ENCODE data around the gene PFN4.
"Not testable (repeated sequence)": the region's sequence is repeated elsewhere in the genome, so short reads cannot be mapped to it uniquely, and the experiment has no call there.

PFN4 gene

DNA sequence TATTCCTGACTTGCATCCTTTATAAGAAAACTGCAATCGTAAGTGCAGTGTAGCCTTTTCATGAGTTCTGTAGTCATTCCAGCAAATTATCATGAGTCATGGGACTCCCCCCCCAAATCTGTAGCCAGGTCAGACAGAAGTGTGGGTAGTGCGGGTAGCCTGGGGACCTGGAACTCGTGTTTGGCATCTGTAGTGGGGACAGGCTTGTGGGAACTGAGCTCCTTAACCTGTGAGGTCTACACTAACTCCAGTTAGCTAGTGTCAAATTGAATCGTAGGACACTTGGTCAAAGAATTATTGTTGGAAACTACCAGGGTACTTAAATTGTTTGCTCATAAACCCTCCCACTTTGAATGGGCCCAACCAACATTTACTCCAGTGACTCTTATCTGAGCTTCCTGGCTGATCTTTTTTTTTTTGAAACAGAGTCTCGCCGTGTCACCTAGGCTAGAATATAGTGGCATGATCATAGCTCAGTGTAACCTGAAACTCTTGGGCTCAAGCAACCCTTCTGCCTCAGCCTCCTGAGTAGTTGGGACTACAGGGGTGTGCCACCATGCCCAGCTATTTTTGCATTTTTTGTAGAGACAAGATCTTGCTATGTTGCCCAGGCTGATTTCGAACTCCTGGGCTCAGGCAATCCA, 12.4 kb downstream of the PFN4 start:
- no peak overlapping the region for H3K4me3 ChIP-seq (ENCODE audit: low read depth, low read length)
- TF ChIP-seq POLR2A (IDR thresholded peaks at IDR 0.05; ENCODE audit: extremely low read depth, insufficient read length) = no peak
- no peak for TF ChIP-seq MYC (IDR thresholded peaks at IDR 0.05; ENCODE audit: low read depth, low read length)
- TF ChIP-seq, protein P1, sequence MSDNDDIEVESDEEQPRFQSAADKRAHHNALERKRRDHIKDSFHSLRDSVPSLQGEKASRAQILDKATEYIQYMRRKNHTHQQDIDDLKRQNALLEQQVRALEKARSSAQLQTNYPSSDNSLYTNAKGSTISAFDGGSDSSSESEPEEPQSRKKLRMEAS (IDR thresholded peaks at IDR 0.05; ENCODE audit: low read depth, low read length) = no peak
- TF ChIP-seq, protein P2, sequence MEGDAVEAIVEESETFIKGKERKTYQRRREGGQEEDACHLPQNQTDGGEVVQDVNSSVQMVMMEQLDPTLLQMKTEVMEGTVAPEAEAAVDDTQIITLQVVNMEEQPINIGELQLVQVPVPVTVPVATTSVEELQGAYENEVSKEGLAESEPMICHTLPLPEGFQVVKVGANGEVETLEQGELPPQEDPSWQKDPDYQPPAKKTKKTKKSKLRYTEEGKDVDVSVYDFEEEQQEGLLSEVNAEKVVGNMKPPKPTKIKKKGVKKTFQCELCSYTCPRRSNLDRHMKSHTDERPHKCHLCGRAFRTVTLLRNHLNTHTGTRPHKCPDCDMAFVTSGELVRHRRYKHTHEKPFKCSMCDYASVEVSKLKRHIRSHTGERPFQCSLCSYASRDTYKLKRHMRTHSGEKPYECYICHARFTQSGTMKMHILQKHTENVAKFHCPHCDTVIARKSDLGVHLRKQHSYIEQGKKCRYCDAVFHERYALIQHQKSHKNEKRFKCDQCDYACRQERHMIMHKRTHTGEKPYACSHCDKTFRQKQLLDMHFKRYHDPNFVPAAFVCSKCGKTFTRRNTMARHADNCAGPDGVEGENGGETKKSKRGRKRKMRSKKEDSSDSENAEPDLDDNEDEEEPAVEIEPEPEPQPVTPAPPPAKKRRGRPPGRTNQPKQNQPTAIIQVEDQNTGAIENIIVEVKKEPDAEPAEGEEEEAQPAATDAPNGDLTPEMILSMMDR (IDR thresholded peaks at IDR 0.05; ENCODE audit: low read depth, low read length) = no peak
- DNase-seq (ENCODE audit: low read depth) = no peak

DNA sequence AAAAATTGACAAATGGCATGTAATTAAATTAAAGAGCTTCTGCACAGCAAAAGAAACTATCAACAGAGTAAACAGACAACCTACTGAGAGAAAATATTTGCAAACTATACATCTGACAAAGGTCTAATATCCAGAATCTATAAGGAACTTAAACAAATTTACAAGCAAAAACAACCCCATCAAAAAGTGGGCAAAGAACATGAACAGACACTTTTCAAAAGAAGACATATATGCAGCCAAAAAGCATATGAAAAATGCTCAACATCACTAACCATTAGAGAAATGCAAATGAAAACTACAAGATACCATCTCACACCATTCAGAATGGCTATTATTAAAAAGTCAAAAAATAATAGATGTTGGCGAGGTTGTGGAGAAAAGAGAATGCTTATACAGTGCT, 13.7 kb downstream of the PFN4 start:
- not testable (repeated sequence) for DNase-seq (ENCODE audit: low read depth); H3K4me3 ChIP-seq (ENCODE audit: low read depth, low read length)

DNA sequence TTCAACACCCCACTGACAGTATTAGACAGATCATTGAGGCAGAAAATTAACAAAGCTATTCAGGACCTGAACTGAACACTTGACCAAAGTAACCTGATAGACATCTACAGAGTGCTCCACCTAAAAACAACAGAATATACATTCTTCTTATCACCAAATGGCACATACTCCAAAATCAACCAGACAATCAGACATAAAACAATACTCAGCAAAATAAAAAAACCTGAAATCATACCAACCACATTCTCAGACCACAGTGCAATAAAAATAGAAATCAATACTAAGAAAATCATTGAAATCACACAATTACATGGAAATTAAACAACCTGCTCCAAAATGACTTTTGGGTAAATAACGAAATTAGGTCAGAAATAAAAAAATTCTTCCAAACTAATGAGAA, 15.8 kb downstream of the PFN4 start:
- TF ChIP-seq, protein P2 (IDR thresholded peaks at IDR 0.05; ENCODE audit: low read depth, low read length) = no peak
- TF ChIP-seq, protein P1 (IDR thresholded peaks at IDR 0.05; ENCODE audit: low read depth, low read length) = no peak
- TF ChIP-seq MYC (IDR thresholded peaks at IDR 0.05; ENCODE audit: low read depth, low read length) = no peak
- no peak for TF ChIP-seq POLR2A (IDR thresholded peaks at IDR 0.05; ENCODE audit: extremely low read depth, insufficient read length)
- DNase-seq (ENCODE audit: low read depth) = no peak
- H3K4me3 ChIP-seq (ENCODE audit: low read depth, low read length) = no peak overlapping the region

DNA sequence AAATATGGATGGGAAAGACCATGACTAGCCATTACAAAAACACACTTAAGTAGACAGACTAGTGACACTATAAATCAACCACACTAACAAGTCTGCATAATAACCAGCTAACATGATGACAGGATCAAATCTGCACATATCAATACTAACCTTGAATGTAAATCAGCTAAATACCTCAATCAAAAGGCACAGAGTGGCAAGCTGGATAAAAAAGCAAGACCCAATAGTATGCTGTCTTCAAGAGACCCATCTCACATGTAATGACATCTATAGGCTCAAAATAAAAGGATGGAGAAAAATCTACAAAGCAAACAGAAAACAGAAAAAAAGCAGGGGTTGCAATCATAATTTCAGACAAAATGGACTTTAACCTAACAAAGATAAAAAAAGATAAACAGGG, 16.3 kb downstream of the PFN4 start:
- no peak for DNase-seq (ENCODE audit: low read depth)
- TF ChIP-seq, protein P2 (IDR thresholded peaks at IDR 0.05; ENCODE audit: low read depth, low read length) = no peak
- no peak for TF ChIP-seq MYC (IDR thresholded peaks at IDR 0.05; ENCODE audit: low read depth, low read length)
- TF ChIP-seq, protein P1 (IDR thresholded peaks at IDR 0.05; ENCODE audit: low read depth, low read length) = no peak
- no peak for TF ChIP-seq POLR2A (IDR thresholded peaks at IDR 0.05; ENCODE audit: extremely low read depth, insufficient read length)
- no peak overlapping the region for H3K4me3 ChIP-seq (ENCODE audit: low read depth, low read length)

DNA sequence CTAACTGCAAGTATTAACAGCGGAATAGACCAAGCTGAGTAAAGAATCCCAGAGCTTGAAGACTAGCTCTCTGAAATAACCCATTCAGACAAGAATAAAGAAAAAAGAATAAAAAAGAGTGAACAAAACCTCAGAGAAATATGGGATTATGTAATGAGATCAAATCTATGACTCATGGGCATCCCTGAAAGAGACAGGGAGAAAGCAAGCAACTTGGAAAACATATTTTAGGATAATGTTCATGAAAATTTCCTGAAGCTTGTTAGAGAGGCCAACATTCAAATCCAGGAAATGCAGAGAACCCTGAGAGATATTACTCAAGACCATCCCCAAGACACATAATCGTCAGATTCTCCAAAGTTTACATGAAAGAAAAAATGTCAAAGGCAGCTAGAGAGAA, 17.3 kb downstream of the PFN4 start:
- DNase-seq (ENCODE audit: low read depth) = no peak
- H3K4me3 ChIP-seq (ENCODE audit: low read depth, low read length) = no peak overlapping the region
- TF ChIP-seq, protein P1 (IDR thresholded peaks at IDR 0.05; ENCODE audit: low read depth, low read length) = no peak
- TF ChIP-seq POLR2A (IDR thresholded peaks at IDR 0.05; ENCODE audit: extremely low read depth, insufficient read length) = no peak
- no peak for TF ChIP-seq MYC (IDR thresholded peaks at IDR 0.05; ENCODE audit: low read depth, low read length)
- TF ChIP-seq, protein P2 (IDR thresholded peaks at IDR 0.05; ENCODE audit: low read depth, low read length) = no peak

DNA sequence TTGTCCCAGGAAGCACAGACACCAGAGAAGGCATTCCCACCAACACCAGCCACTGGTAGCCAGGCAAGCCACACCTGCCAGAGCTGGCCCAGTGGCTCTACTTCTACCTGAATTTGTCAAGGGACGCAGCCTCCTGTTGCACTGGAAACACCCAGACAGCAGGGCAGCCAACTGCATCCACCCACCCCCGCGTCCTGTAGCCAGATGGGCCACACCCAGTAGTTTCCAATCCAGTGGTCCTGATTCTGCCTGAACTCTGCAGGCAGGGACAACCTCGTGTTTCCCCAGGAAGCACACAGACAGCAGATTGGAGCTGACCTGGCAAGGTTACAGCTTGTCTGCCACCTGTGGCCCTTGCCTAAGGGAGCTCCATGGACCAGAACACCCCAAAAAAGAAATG, 18.2 kb downstream of the PFN4 start:
- TF ChIP-seq, protein P2 (IDR thresholded peaks at IDR 0.05; ENCODE audit: low read depth, low read length) = no peak
- TF ChIP-seq, protein P1 (IDR thresholded peaks at IDR 0.05; ENCODE audit: low read depth, low read length) = no peak
- no peak for TF ChIP-seq MYC (IDR thresholded peaks at IDR 0.05; ENCODE audit: low read depth, low read length)
- DNase-seq (ENCODE audit: low read depth) = no peak
- H3K4me3 ChIP-seq (ENCODE audit: low read depth, low read length) = no peak overlapping the region
